Activated CD8-positive, alpha-beta T cell treated with anti-CD3 and anti-CD28 coated beads for 36 hours (primary cell): Measurements from ENCODE around the gene TXN. TPM values are rescaled to one million over a fixed set of nuclear protein-coding genes. Genes with fewer than 3 reads are reported as not detected.
"Not testable (repeated sequence)": the region's sequence is repeated elsewhere in the genome, so short reads cannot be mapped to it uniquely, and the experiment has no call there.

ENCODE experiments used
- ATAC-seq: fragments of 200-7000 bp; cut with Tn5 transposase; one replicate; pipeline ENCODE4 v1.10.0; 2021; ENCODE audit warnings: mild to moderate bottlenecking, moderate library complexity
- CTCF ChIA-PET: fragments of 350-600 bp; sonication (Branson Sonifier 250); formaldehyde crosslinking; loops from one replicate; lab custom pipeline; 2021; ENCODE audit warnings: antibody characterized with exemption; lab: Charles Lee
- POLR2A ChIA-PET: fragments of 350-600 bp; sonication (Branson Sonifier 250); formaldehyde crosslinking; loops from one replicate; lab custom pipeline; 2021; ENCODE audit warnings: antibody characterized with exemption; lab: Charles Lee
- DNase-seq: peaks from one replicate; pipeline ENCODE4 v3.0.0-alpha.2; 2020
- H3K27ac Mint-ChIP-seq: one replicate; pipeline ENCODE4 v1.8.0; 2021; ENCODE audit warnings: mild to moderate bottlenecking, mixed read lengths
- H3K27me3 Mint-ChIP-seq: one replicate; pipeline ENCODE4 v1.8.0; 2021; ENCODE audit warnings: mixed read lengths
- H3K36me3 Mint-ChIP-seq: one replicate; pipeline ENCODE4 v1.8.0; 2021; ENCODE audit warnings: low read depth, mixed read lengths
- H3K4me1 Mint-ChIP-seq: one replicate; pipeline ENCODE4 v1.8.0; 2021; ENCODE audit warnings: low read depth, mixed read lengths
- H3K4me3 Mint-ChIP-seq: one replicate; pipeline ENCODE4 v1.8.0; 2021; ENCODE audit warnings: mild to moderate bottlenecking, moderate library complexity, mixed read lengths
- H3K9me3 Mint-ChIP-seq: one replicate; pipeline ENCODE4 v1.8.0; 2021; ENCODE audit warnings: mixed read lengths
- CTCF ChIP-seq: fragments of 200-600 bp; IDR thresholded peaks from one replicate; pipeline ENCODE4 v1.8.0; 2022; ENCODE audit warnings: antibody characterized with exemption, mild to moderate bottlenecking
- intact Hi-C: fragments of 100-400 bp; cut with micrococcal nuclease; formaldehyde crosslinking; loops from one replicate; pipeline ENCODE4 v1.10.0; 2022
- total RNA-seq, 2 experiments: library from RNA; stranded (reverse); gene quantifications; one replicate each; pipeline ENCODE4 v1.2.3, GENCODE V29; 2021

Gene TXN
- total RNA-seq, 2 experiments from 2014 or later: 398 to 407 TPM

DNA sequence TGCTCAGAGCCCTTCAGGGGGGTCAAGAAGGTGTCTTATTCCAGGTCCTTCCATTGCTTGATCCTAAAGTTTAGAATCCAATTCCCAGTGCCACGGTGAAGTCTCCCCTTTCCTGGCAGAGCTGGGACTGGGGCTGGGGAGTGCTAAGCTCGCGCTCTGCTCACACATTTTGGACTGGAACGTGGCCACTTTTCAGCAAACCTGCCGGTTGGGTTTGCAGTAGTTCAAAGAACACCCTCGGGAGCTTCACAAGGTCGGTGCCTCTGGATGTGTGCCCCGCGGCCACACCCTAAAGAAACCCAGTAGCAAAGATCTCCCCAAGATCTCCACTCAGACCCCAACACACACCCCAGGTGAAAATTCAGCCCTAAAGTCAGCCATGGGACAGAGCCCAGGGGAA, 48.3 kb downstream of the TXN start, which contains the start of gene C9orf152:
Gene C9orf152 (minus strand): TSS at position 129 of the 400 bp plus-strand sequence. CDS start 580 bp downstream, outside the sequence.
- TF ChIP-seq CTCF: no peak
- ATAC-seq: no peak
- ChIA-PET POLR2A (no interaction called here), CTCF (no interaction called here)
- DNase-seq: no peak
- no peak within 1 kb of the TSS for H3K4me3 Mint-ChIP-seq
- no peaks in the 10 kb centered on the region for H3K9me3 Mint-ChIP-seq
- no peaks in the 10 kb centered on the region for H3K4me1 Mint-ChIP-seq
- H3K27ac Mint-ChIP-seq: no peak within 1 kb of the TSS
- peaks cover 6% of the 10 kb centered on the region for H3K27me3 Mint-ChIP-seq
- intact Hi-C loops: no loop called here
- H3K36me3 Mint-ChIP-seq: no peaks in the 10 kb centered on the region

- H3K4me3 Mint-ChIP-seq: no peak overlapping the region
- no peaks in the 10 kb centered on the region for H3K9me3 Mint-ChIP-seq
- no peaks in the 10 kb centered on the region for H3K4me1 Mint-ChIP-seq
- DNase-seq: no peak
- no peak overlapping the region for H3K27ac Mint-ChIP-seq
- ChIA-PET POLR2A (no interaction called here), CTCF (no interaction called here)
- H3K27me3 Mint-ChIP-seq: peaks cover 6% of the 10 kb centered on the region
- intact Hi-C loops: no loop called here
- no peak for ATAC-seq
- TF ChIP-seq CTCF: no peak
- H3K36me3 Mint-ChIP-seq: no peaks in the 10 kb centered on the region
These were observed 49.2 kb downstream of the TXN start for GRCh38 chr9:110207071-110207641.

- Mint-ChIP-seq H3K27me3 (peaks cover 6% of the 10 kb centered on the region), H3K27ac (no peak overlapping the region), H3K4me1 (no peaks in the 10 kb centered on the region), H3K4me3 (no peak overlapping the region), H3K9me3 (no peaks in the 10 kb centered on the region), H3K36me3 (no peaks in the 10 kb centered on the region)
- ChIA-PET POLR2A (no interaction called here), CTCF (no interaction called here)
- TF ChIP-seq CTCF: no peak
- no peak for DNase-seq
- no peak for ATAC-seq
- intact Hi-C loops: no loop called here
These were observed 49.9 kb downstream of the TXN start for GRCh38 chr9:110206389-110206788.

- POLR2A ChIA-PET, CTCF ChIA-PET, H3K27ac Mint-ChIP-seq, H3K4me3 Mint-ChIP-seq, H3K4me1 Mint-ChIP-seq, H3K27me3 Mint-ChIP-seq, DNase-seq, ATAC-seq, H3K9me3 Mint-ChIP-seq, intact Hi-C loops, H3K36me3 Mint-ChIP-seq: not testable (repeated sequence)
These were observed 50.7 kb downstream of the TXN start for GRCh38 chr9:110205612-110206011.

DNA sequence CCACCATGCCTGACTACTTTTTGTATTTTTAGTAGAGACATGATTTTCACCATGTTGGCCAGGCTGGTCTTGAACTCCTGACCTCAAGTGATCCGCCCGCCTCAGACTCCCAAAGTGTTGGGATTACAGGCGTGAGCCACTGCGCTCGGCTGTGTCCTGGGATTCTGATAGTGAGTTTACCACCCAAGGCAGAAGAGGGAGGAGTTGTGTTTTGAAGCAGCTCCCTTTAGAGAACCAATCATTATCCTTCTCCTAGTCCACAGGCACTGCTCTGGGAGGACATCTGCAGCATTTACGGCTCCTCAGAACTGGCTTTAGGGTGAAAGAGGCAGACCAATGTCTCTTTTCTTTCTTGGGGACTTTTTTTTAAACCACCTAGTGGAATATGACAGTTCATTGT, 54.1 kb downstream of the TXN start:
- intact Hi-C loops: no loop called here
- Mint-ChIP-seq H3K4me3 (no peak overlapping the region), H3K27ac (no peak overlapping the region), H3K27me3 (peaks cover 3% of the 10 kb centered on the region), H3K36me3 (no peaks in the 10 kb centered on the region), H3K4me1 (no peaks in the 10 kb centered on the region), H3K9me3 (no peaks in the 10 kb centered on the region)
- ChIA-PET CTCF (interaction anchor here (1.6 kb wide), 1 partner anchor 17 kb away, joined by 5 read pairs; no protein-coding TSS in a partner anchor), POLR2A (no interaction called here)
- TF ChIP-seq CTCF: no peak
- ATAC-seq (no peak), DNase-seq (no peak)
